Measurements from ENCODE around the gene SENP3. TPM values are rescaled to one million over a fixed set of nuclear protein-coding genes. Genes with fewer than 3 reads are reported as not detected.

SENP3 gene
- total RNA-seq, 1 experiment from 2014 or later, result 88.2 TPM

GRCh38 chr17:7556627-7557026, 5.1 kb upstream of the SENP3 start:
- no peak for DNase-seq (ENCODE audit: low read depth)

DNA sequence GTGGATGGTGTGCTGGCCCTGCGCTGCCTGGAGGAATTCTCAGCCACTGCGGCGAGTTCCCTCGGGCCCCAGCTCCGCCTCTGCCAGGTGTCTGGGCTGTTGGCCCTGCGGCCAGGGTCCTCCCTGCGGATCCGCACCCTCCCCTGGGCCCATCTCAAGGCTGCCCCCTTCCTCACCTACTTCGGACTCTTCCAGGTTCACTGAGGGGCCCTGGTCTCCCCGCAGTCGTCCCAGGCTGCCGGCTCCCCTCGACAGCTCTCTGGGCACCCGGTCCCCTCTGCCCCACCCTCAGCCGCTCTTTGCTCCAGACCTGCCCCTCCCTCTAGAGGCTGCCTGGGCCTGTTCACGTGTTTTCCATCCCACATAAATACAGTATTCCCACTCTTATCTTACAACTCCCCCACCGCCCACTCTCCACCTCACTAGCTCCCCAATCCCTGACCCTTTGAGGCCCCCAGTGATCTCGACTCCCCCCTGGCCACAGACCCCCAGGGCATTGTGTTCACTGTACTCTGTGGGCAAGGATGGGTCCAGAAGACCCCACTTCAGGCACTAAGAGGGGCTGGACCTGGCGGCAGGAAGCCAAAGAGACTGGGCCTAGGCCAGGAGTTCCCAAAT, 4.5 kb upstream of the SENP3 start:
- DNase-seq (ENCODE audit: low read depth), result no peak

DNA sequence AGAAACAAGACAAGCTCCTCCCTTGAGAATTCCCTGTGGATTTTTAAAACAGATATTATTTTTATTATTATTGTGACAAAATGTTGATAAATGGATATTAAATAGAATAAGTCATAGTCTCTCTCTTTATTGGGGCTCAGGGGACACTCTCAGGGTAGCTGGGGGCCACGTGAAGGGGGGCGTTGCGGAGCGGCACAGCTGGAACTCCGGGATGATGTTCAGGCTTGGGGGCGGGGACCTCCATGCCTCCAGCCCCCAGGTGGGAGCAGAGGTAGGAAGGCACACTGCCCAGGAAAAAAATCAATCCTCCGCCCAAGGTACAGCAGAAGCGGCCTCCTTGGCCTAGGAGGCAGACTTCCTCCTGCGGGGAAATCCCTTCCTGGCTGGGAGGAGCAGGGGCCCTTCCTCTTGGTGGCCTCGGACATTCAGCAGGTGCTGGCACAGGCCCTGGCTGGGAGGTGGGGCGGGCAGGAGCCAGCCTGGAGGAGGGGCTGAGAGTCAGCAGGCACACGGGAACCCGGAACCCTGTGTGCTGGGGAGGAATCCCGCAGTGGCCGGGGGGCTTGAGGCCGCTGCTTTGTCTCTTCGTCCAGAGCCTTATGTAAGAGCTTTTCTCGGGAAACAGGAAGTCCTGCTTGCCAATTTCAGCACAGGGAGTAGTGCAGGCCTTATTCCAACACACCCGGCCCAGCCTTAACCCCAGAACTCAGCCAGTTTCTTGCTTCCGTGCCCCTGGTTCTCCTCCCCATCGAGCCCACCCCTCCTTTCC, 3.8 kb upstream of the SENP3 start:
- peak; percentile 69 for DNase-seq (ENCODE audit: low read depth)

DNA sequence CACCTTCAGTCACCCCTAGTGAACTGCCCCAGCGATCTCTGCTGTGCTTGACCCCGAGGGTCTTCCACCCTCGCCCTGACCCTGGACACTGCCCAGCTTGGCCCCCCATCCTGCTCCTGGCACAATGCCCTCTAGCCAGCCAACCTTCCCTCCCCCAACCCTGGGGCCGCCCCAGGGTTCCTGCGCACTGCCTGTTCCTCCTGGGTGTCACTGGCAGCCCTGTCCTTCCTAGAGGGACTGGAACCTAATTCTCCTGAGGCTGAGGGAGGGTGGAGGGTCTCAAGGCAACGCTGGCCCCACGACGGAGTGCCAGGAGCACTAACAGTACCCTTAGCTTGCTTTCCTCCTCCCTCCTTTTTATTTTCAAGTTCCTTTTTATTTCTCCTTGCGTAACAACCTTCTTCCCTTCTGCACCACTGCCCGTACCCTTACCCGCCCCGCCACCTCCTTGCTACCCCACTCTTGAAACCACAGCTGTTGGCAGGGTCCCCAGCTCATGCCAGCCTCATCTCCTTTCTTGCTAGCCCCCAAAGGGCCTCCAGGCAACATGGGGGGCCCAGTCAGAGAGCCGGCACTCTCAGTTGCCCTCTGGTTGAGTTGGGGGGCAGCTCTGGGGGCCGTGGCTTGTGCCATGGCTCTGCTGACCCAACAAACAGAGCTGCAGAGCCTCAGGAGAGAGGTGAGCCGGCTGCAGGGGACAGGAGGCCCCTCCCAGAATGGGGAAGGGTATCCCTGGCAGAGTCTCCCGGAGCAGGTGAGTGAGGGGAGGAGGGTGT, 3.0 kb upstream of the SENP3 start, which contains the start of gene TNFSF13:
TSS of gene TNFSF13 (plus strand) at position 207 of the 776 bp plus-strand sequence. CDS start at position 497, 290 bp downstream.
- no peak for DNase-seq (ENCODE audit: low read depth)

DNA sequence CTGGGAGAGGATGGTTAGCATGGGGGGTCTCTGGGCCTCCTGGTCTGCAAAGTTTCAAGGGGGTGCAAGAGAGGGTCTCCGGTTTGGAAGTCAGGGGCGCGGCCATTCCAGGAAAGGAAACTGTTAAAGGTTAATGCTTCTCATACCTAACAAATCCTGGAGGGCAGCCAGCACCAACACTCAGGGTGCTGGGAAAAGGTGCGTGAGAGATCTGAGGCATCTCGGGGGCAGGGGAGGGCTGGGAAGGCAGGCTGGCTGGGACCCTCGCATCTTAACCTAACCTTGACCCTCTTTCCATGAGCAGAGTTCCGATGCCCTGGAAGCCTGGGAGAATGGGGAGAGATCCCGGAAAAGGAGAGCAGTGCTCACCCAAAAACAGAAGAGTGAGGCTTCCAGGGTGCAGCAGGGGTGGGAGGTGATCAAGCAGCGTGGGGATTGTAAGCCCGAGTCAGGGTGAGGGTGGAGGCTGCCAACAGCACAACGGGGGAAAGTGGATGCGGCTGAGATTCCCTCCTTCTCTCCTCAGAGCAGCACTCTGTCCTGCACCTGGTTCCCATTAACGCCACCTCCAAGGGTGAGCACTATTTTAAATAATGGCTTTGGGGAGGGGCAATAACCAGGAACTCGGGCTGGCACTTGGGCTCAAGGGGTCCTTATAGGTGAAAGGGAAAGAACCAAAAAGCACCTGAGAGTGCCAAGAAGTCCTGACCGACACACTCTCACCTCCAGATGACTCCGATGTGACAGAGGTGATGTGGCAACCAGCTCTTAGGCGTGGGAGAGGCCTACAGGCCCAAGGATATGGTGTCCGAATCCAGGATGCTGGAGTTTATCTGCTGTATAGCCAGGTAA, 2.2 kb upstream of the SENP3 start:
- DNase-seq (ENCODE audit: low read depth), result no peak

DNA sequence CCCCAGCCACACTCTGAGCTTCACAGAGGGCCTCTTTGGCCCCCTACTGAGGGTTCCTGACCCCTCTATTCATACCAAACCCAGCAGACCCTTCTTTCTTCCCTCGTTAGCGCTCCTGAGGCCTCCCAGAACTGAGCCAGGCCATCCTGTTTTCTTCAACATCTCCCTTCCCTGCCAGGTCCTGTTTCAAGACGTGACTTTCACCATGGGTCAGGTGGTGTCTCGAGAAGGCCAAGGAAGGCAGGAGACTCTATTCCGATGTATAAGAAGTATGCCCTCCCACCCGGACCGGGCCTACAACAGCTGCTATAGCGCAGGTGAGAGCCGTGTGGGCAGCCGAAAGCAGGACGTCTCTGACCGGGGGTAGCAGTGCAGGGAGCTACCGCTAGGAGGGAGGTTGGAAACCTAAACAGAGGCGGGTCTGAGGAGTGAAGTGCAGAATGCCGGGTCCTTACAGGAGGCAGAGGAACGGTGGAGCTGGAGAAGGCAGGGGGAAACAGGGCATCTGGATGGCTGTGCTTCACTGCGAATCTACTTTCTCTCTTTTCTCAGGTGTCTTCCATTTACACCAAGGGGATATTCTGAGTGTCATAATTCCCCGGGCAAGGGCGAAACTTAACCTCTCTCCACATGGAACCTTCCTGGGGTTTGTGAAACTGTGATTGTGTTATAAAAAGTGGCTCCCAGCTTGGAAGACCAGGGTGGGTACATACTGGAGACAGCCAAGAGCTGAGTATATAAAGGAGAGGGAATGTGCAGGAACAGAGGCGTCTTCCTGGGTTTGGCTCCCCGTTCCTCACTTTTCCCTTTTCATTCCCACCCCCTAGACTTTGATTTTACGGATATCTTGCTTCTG, 1.3 kb upstream of the SENP3 start:
- DNase-seq (ENCODE audit: low read depth), result no peak

DNA sequence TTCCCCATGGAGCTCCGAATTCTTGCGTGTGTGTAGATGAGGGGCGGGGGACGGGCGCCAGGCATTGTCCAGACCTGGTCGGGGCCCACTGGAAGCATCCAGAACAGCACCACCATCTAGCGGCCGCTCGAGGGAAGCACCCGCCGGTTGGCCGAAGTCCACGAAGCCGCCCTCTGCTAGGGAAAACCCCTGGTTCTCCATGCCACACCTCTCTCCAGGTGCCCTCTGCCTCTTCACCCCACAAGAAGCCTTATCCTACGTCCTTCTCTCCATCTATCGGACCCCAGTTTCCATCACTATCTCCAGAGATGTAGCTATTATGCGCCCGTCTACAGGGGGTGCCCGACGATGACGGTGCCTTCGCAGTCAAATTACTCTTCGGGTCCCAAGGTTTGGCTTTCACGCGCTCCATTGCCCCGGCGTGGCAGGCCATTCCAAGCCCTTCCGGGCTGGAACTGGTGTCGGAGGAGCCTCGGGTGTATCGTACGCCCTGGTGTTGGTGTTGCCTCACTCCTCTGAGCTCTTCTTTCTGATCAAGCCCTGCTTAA, 617 bp upstream of the SENP3 start:
- peak; percentile 80 for DNase-seq (ENCODE audit: low read depth)

GRCh38 chr17:7562208-7562605, 488 bp downstream of the SENP3 start:
- no peak for DNase-seq (ENCODE audit: low read depth)

DNA sequence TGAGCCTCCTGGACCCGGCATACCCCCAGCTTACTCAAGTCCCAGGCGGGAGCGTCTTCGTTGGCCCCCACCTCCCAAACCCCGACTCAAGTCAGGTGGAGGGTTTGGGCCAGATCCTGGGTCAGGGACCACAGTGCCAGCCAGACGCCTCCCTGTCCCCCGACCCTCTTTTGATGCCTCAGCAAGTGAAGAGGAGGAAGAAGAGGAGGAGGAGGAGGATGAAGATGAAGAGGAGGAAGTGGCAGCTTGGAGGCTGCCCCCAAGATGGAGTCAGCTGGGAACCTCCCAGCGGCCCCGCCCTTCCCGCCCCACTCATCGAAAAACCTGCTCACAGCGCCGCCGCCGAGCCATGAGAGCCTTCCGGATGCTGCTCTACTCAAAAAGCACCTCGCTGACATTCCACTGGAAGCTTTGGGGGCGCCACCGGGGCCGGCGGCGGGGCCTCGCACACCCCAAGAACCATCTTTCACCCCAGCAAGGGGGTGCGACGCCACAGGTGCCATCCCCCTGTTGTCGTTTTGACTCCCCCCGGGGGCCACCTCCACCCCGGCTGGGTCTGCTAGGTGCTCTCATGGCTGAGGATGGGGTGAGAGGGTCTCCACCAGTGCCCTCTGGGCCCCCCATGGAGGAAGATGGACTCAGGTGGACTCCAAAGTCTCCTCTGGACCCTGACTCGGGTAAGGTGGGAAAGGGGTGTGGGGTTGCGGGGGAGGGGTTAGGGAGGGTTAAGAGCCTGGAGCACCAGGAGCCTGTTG, 1.6 kb downstream of the SENP3 start:
- no peak for DNase-seq (ENCODE audit: low read depth)

- no peak for DNase-seq (ENCODE audit: low read depth)
Measured at GRCh38 chr17:7569571-7569970, 7.9 kb downstream of the SENP3 start.

DNA sequence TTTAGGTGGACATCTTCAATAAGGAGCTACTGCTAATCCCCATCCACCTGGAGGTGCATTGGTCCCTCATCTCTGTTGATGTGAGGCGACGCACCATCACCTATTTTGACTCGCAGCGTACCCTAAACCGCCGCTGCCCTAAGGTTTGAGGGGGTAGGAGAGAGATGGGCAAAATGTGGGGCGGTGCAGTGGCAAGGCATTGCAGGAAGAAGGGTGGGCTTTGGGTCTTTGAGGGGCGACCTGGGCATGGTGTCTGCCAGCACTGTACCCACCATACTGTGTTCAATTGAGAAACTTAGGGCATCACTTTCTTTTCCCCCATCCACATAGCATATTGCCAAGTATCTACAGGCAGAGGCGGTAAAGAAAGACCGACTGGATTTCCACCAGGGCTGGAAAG, 8.6 kb downstream of the SENP3 start:
- no peak for DNase-seq (ENCODE audit: low read depth)

DNA sequence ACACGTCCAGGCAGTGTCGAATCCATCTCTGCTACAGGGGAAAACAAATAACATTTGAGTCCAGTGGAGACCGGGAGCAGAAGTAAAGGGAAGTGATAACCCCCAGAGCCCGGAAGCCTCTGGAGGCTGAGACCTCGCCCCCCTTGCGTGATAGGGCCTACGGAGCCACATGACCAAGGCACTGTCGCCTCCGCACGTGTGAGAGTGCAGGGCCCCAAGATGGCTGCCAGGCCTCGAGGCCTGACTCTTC, 10.5 kb downstream of the SENP3 start:
- no peak for DNase-seq (ENCODE audit: low read depth)

GRCh38 chr17:7572588-7573323, 11.0 kb downstream of the SENP3 start:
- peak; percentile 99 for DNase-seq (ENCODE audit: low read depth)

DNA sequence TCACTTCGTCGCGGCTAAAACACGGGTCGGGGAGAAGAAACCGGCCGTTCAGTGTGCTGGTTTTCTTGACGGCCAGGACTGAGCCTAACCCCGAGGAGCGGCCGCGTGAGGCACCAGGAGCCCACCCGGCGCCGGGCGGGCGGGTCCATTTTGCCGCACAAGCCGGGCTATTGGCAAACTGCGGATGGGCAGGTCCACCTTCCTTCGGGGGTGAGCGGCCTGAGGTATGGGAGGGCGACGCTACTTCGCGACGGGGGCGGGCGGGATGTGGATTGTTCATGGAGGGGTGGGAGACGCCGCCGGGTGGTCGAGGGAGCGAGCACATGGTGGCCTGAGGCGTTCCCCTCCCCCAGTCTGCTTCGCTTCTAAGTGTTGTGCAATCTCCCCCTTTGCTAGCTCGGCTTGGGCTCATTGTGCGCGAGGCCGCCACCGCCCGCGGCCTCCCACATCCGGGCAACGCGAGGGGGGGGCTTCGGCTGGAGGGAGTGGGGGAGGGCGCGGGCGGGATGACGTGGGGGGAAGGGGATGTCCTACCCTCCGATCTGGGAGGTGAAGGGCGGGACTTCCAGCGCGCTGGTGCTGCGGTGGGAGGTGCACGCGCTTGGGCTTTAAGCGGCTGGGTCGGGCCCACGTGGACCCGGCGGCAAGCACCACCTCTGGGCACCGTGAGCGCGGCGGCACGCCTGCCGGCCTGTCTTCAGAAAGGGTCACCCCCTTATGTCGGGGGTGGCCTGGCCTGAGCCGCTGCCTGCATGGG, 11.8 kb downstream of the SENP3 start:
- DNase-seq (ENCODE audit: low read depth), result peak; percentile 83

DNA sequence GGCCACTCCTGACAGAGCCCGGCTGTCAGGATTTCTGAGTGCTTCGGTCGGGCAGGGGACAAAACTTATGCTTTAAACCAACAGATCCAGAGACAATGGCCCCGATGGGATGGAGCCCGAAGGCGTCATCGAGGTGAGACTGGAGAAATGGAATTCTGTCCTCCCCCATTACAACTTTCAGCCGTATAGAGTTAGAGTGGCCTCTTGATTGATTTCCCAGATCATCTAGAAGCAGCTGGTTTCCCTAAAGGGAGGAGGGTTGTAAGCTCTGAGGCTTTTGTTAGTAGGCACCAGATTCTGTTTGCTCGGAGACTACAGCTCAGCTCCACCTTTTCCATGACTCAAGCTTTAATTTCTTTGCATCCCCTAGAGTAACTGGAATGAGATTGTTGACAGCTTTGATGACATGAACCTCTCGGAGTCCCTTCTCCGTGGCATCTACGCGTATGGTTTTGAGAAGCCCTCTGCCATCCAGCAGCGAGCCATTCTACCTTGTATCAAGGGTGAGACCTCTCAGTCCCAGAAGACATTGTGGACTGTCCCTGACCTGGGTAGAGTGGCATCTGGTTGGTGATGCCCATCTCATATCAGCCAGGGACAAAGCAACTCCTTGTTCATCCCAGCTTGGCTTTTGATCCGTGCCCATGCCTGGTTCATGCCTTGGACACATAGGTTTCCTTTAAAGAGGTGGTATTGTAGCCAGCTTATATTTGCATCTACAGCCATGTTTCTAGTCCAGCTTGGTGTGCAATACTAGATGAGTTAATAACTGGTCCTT, 12.6 kb downstream of the SENP3 start:
- no peak for DNase-seq (ENCODE audit: low read depth)

DNA sequence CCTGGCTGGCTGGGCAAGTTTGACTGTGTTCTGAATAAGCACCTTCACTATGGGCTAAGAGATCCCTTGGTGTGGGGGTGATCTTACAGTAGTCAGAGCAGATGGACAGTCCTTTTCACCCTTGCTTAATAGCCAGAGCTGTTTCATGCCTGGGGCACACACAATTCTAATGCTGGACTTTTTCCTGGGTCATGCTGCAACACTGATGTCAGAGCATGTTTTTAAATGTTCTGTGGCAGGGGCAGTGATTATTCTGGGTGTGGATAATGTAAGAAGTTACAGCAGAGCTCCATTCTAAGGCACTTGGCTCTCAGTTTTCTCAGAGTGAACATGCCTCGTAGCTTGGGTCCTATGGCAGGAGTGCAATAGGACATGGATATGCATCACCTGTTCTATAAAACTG, 13.8 kb downstream of the SENP3 start:
- DNase-seq (ENCODE audit: low read depth), result no peak

DNA sequence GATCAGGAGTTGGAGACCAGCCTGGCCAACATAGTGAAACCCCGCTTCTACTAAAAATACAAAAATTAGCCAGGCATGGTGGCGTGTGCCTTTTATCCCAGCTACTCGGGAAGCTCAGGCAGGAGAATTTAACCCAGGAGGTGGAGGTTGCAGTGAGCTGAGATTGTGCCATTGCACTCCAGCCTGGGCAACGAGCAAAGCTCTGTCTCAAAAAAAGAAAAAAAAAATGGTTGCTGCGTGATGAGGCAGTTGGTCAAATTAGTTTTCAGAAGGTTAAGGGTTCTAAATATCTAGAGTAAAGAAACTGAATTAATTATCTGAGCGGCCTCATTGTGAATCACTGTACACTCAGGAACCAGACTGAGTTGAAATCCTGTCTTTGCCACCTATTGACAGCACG, 14.2 kb downstream of the SENP3 start:
- DNase-seq (ENCODE audit: low read depth), result no peak

GRCh38 chr17:7576432-7576937, 14.8 kb downstream of the SENP3 start:
- no peak for DNase-seq (ENCODE audit: low read depth)

Measured in M059J (cell line).